PC-9 (cell line): ENCODE data around the gene RTKN. TPM values are rescaled to one million over a fixed set of nuclear protein-coding genes. Genes with fewer than 3 reads are reported as not detected.

ENCODE experiments used
- BruUV-seq: library from RNA; stranded (reverse); fragments of 400-500 nt; replicated peaks from 2 replicates; lab custom pipeline; 2021; lab: Mats Ljungman, UMichigan
- CTCF ChIA-PET: fragments of 300-600 bp; sonication (Branson Sonifier 250); formaldehyde crosslinking; loops from one replicate; lab custom pipeline; 2022; ENCODE audit warnings: antibody characterized with exemption; lab: Charles Lee
- POLR2A ChIA-PET: fragments of 300-600 bp; sonication (Branson Sonifier 250); formaldehyde crosslinking; loops from one replicate; lab custom pipeline; 2022; ENCODE audit warnings: antibody characterized with exemption; ENCODE audit not compliant: unreplicated experiment; lab: Charles Lee
- DNase-seq, 2 experiments: peaks; one replicate each; pipeline versions ENCODE4 v3.0.0 to v3.0.0-alpha.2; 2015 to 2022; ENCODE audit warnings: mixed read lengths in 1 of 2
- H2AFZ ChIP-seq: fragments of 200-600 bp; sonication (generic); 2 replicates; pipeline ENCODE4 v1.8.1; 2017; ENCODE audit warnings: antibody characterized with exemption
- H3F3A ChIP-seq: fragments of 200-600 bp; sonication (generic); 2 replicates; pipeline ENCODE4 v1.8.1; 2017; ENCODE audit warnings: antibody characterized with exemption, mild to moderate bottlenecking, low read depth; ENCODE audit not compliant: insufficient read depth
- H3K27ac ChIP-seq: fragments of 200-600 bp; sonication (generic); 2 replicates; pipeline ENCODE4 v1.6.1; 2016; ENCODE audit warnings: mixed run types
- H3K27me3 ChIP-seq: fragments of 200-600 bp; sonication (generic); 2 replicates; pipeline ENCODE4 v1.6.1; 2016; ENCODE audit warnings: low read depth, mixed run types; ENCODE audit not compliant: insufficient read depth
- H3K36me3 ChIP-seq: fragments of 200-600 bp; sonication (generic); 2 replicates; pipeline ENCODE4 v1.6.1; 2016; ENCODE audit warnings: low read depth, mixed run types
- H3K4me1 ChIP-seq: fragments of 200-600 bp; sonication (generic); replicated peaks from 2 replicates; pipeline ENCODE4 v1.6.1; 2016; ENCODE audit warnings: mixed run types; ENCODE audit not compliant: insufficient read depth
- H3K4me2 ChIP-seq: fragments of 200-600 bp; sonication (generic); 2 replicates; pipeline ENCODE4 v1.6.1; 2017; ENCODE audit warnings: mixed run types
- H3K4me3 ChIP-seq: fragments of 200-600 bp; sonication (generic); 2 replicates; pipeline ENCODE4 v1.6.1; 2016; ENCODE audit warnings: mixed run types
- H3K79me2 ChIP-seq: fragments of 200-600 bp; sonication (generic); 2 replicates; pipeline ENCODE4 v1.6.1; 2017; ENCODE audit warnings: low read depth, mixed run types
- H3K9me2 ChIP-seq: fragments of 200-600 bp; sonication (generic); 2 replicates; pipeline ENCODE4 v1.8.1; 2017; ENCODE audit warnings: mild to moderate bottlenecking; ENCODE audit not compliant: insufficient read depth
- H3K9me3 ChIP-seq: fragments of 200-600 bp; sonication (generic); 2 replicates; pipeline ENCODE4 v1.8.1; 2016; ENCODE audit warnings: low read depth; ENCODE audit not compliant: insufficient read depth
- H4K20me1 ChIP-seq: fragments of 200-600 bp; sonication (generic); 2 replicates; pipeline ENCODE4 v1.8.1; 2017; ENCODE audit not compliant: insufficient read depth
- EZH2 ChIP-seq: fragments of 200-600 bp; sonication (generic); IDR thresholded peaks from 2 replicates; pipeline ENCODE4 v1.8.0; 2017; ENCODE audit warnings: antibody characterized with exemption, low read depth
- intact Hi-C: fragments of 100-400 bp; cut with micrococcal nuclease; formaldehyde crosslinking; loops from one replicate; pipeline ENCODE4 v1.10.0; 2022; ENCODE audit not compliant: unreplicated experiment
- total RNA-seq: library from RNA; stranded (reverse); gene quantifications from 2 replicates; pipeline ENCODE4 v1.2.3, GENCODE V29; 2021
- TF ChIP-seq, protein P1 (sequence below): fragments of 200-600 bp; sonication (generic); conservative IDR thresholded peaks from 2 replicates; pipeline ENCODE4 v1.6.1; 2017; ENCODE audit warnings: mixed run types, antibody characterized with exemption, mild to moderate bottlenecking, moderate library complexity

Gene RTKN
- total RNA-seq, 1 experiment from 2014 or later = 58.9 TPM

DNA sequence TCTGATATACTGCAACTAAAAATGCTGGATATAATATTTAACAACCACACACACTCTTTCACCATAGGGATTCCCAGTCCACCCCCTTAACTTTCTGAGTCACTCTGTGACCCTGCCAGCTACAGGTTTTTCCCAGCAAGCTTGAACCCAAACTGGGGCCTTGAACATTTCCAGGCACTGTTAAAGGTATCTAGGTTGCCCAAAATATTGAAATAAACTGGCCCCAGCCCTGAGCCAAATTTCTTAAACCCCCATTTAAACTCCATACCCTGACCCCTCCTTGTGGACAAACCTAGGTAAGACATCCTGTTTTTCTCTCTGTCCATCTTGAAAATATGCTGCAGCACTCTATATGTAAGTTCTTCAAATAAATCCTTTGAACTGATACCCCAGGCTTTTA, 42.0 kb downstream of the RTKN start:
- TF ChIP-seq EZH2 = no peak
- TF ChIP-seq, protein P1, sequence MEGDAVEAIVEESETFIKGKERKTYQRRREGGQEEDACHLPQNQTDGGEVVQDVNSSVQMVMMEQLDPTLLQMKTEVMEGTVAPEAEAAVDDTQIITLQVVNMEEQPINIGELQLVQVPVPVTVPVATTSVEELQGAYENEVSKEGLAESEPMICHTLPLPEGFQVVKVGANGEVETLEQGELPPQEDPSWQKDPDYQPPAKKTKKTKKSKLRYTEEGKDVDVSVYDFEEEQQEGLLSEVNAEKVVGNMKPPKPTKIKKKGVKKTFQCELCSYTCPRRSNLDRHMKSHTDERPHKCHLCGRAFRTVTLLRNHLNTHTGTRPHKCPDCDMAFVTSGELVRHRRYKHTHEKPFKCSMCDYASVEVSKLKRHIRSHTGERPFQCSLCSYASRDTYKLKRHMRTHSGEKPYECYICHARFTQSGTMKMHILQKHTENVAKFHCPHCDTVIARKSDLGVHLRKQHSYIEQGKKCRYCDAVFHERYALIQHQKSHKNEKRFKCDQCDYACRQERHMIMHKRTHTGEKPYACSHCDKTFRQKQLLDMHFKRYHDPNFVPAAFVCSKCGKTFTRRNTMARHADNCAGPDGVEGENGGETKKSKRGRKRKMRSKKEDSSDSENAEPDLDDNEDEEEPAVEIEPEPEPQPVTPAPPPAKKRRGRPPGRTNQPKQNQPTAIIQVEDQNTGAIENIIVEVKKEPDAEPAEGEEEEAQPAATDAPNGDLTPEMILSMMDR = peak; percentile 78
- no peak for DNase-seq
- no TSS peak for BruUV-seq
- ChIA-PET CTCF (no interaction called here), POLR2A (no interaction called here)
- no peak overlapping the region for H2AFZ ChIP-seq
- no peak overlapping the region for H3K4me2 ChIP-seq
- no peaks in the 10 kb centered on the region for H3K4me1 ChIP-seq
- H3F3A ChIP-seq = no peaks in the 10 kb centered on the region
- no peaks in the 10 kb centered on the region for H3K9me3 ChIP-seq
- intact Hi-C loops = no loop called here
- no peaks in the 10 kb centered on the region for H4K20me1 ChIP-seq
- H3K36me3 ChIP-seq = no peaks in the 10 kb centered on the region
- no peak overlapping the region for H3K4me3 ChIP-seq
- H3K79me2 ChIP-seq = no peaks in the 10 kb centered on the region
- no peak overlapping the region for H3K27ac ChIP-seq
- H3K27me3 ChIP-seq = no peaks in the 10 kb centered on the region
- H3K9me2 ChIP-seq = no peaks in the 10 kb centered on the region; the same call in 1 of the 2 replicates

DNA sequence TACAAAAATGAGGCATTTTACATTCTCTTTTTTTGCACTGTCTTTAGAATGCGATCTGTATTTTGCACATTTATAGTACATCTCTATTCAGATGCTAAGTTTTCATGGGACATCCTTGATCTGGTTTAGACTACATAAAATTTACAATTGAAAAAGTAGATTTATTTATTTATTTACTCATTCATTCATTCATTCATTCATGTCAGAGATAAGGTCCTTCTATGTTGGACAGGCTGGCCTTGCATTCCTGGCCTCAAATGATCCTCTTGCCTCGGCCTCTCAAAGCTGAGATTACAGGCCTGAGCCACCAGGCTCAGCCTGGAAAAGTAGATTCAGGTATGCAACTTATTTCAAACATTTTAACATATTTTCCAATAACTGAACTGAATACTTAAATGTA, 45.6 kb downstream of the RTKN start:
- ChIA-PET CTCF (no interaction called here), POLR2A (no interaction called here)
- H2AFZ ChIP-seq = no peak overlapping the region
- H4K20me1 ChIP-seq = no peaks in the 10 kb centered on the region
- H3K79me2 ChIP-seq = peaks cover 3% of the 10 kb centered on the region
- DNase-seq = no peak
- no peak overlapping the region for H3K4me3 ChIP-seq
- no peak overlapping the region for H3K27ac ChIP-seq
- BruUV-seq = no TSS peak
- intact Hi-C loops = no loop called here
- no peak for TF ChIP-seq EZH2
- TF ChIP-seq, protein P1 = no peak
- no peaks in the 10 kb centered on the region; the same call in 1 of the 2 replicates for H3K9me2 ChIP-seq
- no peak overlapping the region for H3K4me2 ChIP-seq
- H3F3A ChIP-seq = no peaks in the 10 kb centered on the region
- H3K9me3 ChIP-seq = no peaks in the 10 kb centered on the region
- H3K27me3 ChIP-seq = no peaks in the 10 kb centered on the region
- H3K4me1 ChIP-seq = peaks cover 7% of the 10 kb centered on the region; the same call in 1 of the 2 replicates
- H3K36me3 ChIP-seq = no peaks in the 10 kb centered on the region

DNA sequence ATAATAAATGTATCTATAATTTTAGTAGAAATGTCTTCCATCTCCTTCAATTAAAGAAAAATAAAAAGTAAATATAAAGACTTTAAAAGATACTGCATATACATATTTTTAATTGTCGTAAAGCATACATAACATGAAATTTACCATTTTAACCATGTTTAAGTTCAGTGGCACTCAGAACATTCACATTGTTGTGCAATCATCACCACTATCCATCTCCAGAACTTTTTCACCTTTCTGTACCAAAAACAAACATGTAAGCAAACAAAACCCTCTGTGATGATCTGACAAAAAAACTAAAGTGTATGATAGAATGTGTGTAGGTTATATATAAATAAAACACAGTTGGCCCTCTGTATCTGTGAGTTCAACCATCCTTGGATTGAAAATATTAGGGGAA, 48.2 kb downstream of the RTKN start:
- intact Hi-C loops = no loop called here
- Histone ChIP-seq H3K79me2 (peaks cover 30% of the 10 kb centered on the region), H3K9me3 (no peaks in the 10 kb centered on the region), H3K4me3 (no peak overlapping the region), H3K9me2 (no peaks in the 10 kb centered on the region; the same call in 1 of the 2 replicates), H3K4me2 (no peak overlapping the region), H3K36me3 (no peaks in the 10 kb centered on the region), H3K4me1 (peaks cover 19% of the 10 kb centered on the region), H2AFZ (no peak overlapping the region), H3K27me3 (no peaks in the 10 kb centered on the region), H4K20me1 (no peaks in the 10 kb centered on the region; the same call in 1 of the 2 replicates), H3F3A (no peaks in the 10 kb centered on the region), H3K27ac (no peak overlapping the region)
- no TSS peak for BruUV-seq
- DNase-seq = no peak
- no peak for TF ChIP-seq EZH2
- TF ChIP-seq, protein P1 = 0 out of 2 replicates have a peak, but pooled peaks have one; percentile 1
- POLR2A ChIA-PET = no interaction called here
- CTCF ChIA-PET = no interaction called here
